Vagina (tissue), 2 donors: ENCODE results near the gene CACNG5.

ENCODE experiments used
- CTCF ChIP-seq, 3 experiments: fragments of 450-650 bp in 2 of 3; fragments of 200-600 bp in 1 of 3; sonication (generic) in 1 of 3; IDR thresholded peaks; one replicate each; pipeline ENCODE4 v1.5.1; 2017 to 2019; ENCODE audit warnings: antibody characterized with exemption in 3 of 3, mild to moderate bottlenecking in 2 of 3, moderate library complexity in 2 of 3
- POLR2A ChIP-seq, 2 donors: fragments of 450-650 bp; IDR thresholded peaks; one replicate each; pipeline ENCODE4 v1.6.1; 2017; ENCODE audit warnings: antibody characterized with exemption in 2 of 2, mild to moderate bottlenecking in 2 of 2, moderate library complexity in 2 of 2
- POLR2AphosphoS5 ChIP-seq, 2 donors: sonication (generic); formaldehyde crosslinking; IDR thresholded peaks; one replicate each; pipeline ENCODE4 v1.9.0; 2017; ENCODE audit warnings: antibody characterized with exemption in 2 of 2, mild to moderate bottlenecking in 2 of 2, low read depth in 1 of 2; ENCODE audit not compliant: insufficient read depth in 1 of 2

- TF ChIP-seq CTCF (IDR thresholded peaks at IDR 0.05) (no peak), POLR2AphosphoS5 (IDR thresholded peaks at IDR 0.05; ENCODE audit: insufficient read depth in 1 of 2, low read depth in 1 of 2) (no peak), POLR2A (IDR thresholded peaks at IDR 0.05) (no peak)
Measured at GRCh38 chr17:66842959-66843358, 8.0 kb downstream of the CACNG5 start.
